ENCODE data around the gene FAM131A. TPM values are rescaled to one million over a fixed set of nuclear protein-coding genes. Genes with fewer than 3 reads are reported as not detected.

FAM131A gene
- total and polyA plus RNA-seq, 12 donors, result 21.6 to 36.5 (median 26.7) TPM

DNA sequence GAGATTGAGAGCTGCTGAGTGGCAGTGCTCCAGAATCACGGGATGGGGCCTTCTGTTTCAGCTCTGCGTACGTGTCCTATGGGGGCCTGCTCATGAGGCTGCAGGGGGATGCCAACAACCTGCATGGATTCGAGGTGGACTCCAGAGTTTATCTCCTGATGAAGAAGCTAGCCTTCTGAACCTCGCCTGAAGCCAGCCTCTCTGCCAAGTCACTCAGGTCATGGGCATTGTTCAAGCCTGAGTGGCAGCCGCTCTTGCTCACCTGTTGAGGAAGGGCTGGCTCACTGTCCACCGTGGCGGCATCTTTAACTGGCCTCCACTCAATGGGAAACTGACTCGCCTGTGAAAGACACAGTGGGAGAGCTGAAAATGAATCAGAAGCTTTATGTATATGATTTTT is 30.7 kb downstream of the FAM131A start:
- DNase-seq, result no peak
- peaks cover 0 to 64% (median 15%) of the 10 kb centered on the region in 9 donors for H3K36me3 ChIP-seq
- TF ChIP-seq CTCF (IDR thresholded peaks at IDR 0.05), result no peak

GRCh38 chr3:184368586-184369183 is 31.3 kb downstream of the FAM131A start:
- no peak overlapping the region for H3K4me3 ChIP-seq
- 45 to 47% methylated on average over 3 of the region's 3 CpGs for WGBS, 2 donors

More for the DNA sequence above, 30.7 kb downstream of the FAM131A start:
- ATAC-seq, result no peak
- no peaks in the 10 kb centered on the region for H3K27me3 ChIP-seq
- WGBS, 2 donors, result 81 to 86% methylated on average over 9 of the region's 9 CpGs
- peaks cover 6 to 50% (median 37%) of the 10 kb centered on the region in 9 donors for H3K4me1 ChIP-seq
- no peak overlapping the region for H3K4me3 ChIP-seq
- H3K9me3 ChIP-seq, result no peaks in the 10 kb centered on the region
- intact Hi-C loops (cut with DNase I), result loop anchor here in 3 of 10 donors (10.0 kb wide), 4 partner anchors 147 to 1567 kb away; partner anchors contain the start of genes MAGEF1 (in 1 of the 3) and TRA2B (in 1 of the 3)
- no peak overlapping the region for H3K27ac ChIP-seq

DNA sequence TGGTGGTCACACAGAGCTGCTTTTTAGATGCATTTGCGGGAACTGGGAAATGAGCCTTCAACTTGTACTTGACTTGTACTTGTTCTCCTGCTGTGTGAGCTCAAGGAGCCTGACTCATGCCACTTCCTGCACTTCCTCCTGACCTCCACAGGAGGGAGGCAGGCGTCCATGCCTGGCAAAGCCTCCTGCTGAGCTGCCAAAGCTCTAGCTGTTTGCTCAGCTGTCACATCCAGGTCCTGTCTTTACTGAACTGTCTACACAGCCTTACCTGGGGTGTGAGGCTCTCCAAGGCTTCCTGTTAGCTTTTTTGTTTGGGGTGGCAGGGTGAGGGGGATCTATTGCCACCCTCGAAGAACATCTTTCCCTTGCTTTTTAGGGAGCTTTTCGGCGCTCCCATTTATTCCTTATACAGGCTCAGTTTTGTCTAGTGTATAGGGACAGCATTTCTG is 34.2 kb downstream of the FAM131A start:
- WGBS, 2 donors, result 50 to 53% methylated on average over 5 of the region's 5 CpGs
- TF ChIP-seq CTCF (IDR thresholded peaks at IDR 0.05), result peak; percentile 78 to 97 (median 94)
- Histone ChIP-seq H3K27ac (no peak overlapping the region), H3K9me3 (no peaks in the 10 kb centered on the region), H3K36me3 (peaks cover 0 to 41% (median 13%) of the 10 kb centered on the region in 9 donors), H3K4me3 (no peak overlapping the region), H3K27me3 (peaks cover 0 to 21% (median 12%) of the 10 kb centered on the region in 7 donors), H3K4me1 (peaks cover 6 to 33% (median 24%) of the 10 kb centered on the region in 9 donors)
- ATAC-seq (peak; percentile 86 to 91 (median 87)), DNase-seq (peak; percentile 73 to 74)
- intact Hi-C loops (cut with DNase I), result loop anchor here in 9 of 10 donors (1.0 to 10.0 kb wide), 11 partner anchors 96 to 413 kb away; no protein-coding TSS in a partner anchor

More at GRCh38 chr3:184368586-184369183, 31.3 kb downstream of the FAM131A start:
- intact Hi-C loops (cut with DNase I), result loop anchor here in 3 of 10 donors (10.0 kb wide), 4 partner anchors 146 to 1566 kb away; partner anchors contain the start of genes MAGEF1 (in 1 of the 3) and TRA2B (in 1 of the 3)
- H3K27ac ChIP-seq, result peak overlapping the region in 6 of 10 donors; percentile 8 to 60 (median 20)
- H3K27me3 ChIP-seq, result no peaks in the 10 kb centered on the region
- ATAC-seq (peak in 6 of 8 donors; percentile 13 to 46 (median 35)), DNase-seq (no peak)
- peaks cover 0 to 64% (median 15%) of the 10 kb centered on the region in 9 donors for H3K36me3 ChIP-seq
- no peaks in the 10 kb centered on the region for H3K9me3 ChIP-seq
- TF ChIP-seq CTCF (IDR thresholded peaks at IDR 0.05), result no peak
- peaks cover 6 to 47% (median 34%) of the 10 kb centered on the region in 9 donors for H3K4me1 ChIP-seq

DNA sequence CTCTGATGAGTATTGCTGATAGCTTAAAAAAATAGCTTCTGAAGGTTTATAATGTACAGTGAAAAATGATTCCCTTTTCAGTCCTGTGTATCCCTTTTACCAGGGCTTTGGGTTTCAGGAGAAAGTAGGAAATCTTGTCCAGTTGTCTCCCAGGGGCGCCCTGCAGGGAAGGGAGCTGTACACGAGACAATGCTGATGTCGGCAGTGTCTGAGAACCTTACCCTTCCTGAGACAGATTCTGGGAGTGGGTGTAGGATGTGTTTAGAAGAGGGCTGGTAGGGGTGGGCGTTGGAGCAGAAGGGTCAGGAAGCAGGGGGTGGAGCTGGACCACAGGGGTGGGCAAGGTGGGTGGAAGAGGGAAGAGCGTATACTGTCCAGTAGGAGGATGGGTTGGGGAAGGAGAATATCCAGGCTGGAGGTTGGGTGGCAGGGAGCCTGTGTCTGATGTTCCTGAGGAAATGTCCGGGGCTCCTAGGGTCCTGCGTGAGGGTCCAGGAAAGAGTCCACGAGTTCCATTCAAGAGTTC is 35.0 kb downstream of the FAM131A start:
- intact Hi-C loops (cut with DNase I), result loop anchor here in 9 of 10 donors (2.0 to 10.0 kb wide), 8 partner anchors 95 to 412 kb away; no protein-coding TSS in a partner anchor
- Histone ChIP-seq H3K4me3 (no peak overlapping the region), H3K9me3 (no peaks in the 10 kb centered on the region), H3K36me3 (peaks cover 0 to 33% (median 8%) of the 10 kb centered on the region in 9 donors), H3K27ac (no peak overlapping the region), H3K27me3 (peaks cover 0 to 29% (median 16%) of the 10 kb centered on the region in 7 donors), H3K4me1 (peaks cover 6 to 33% (median 24%) of the 10 kb centered on the region in 9 donors)
- no peak for DNase-seq
- no peak for ATAC-seq
- 69 to 71% methylated on average over 8 of the region's 8 CpGs for WGBS, 2 donors
- TF ChIP-seq CTCF (IDR thresholded peaks at IDR 0.05), result no peak
